Adrenal gland (tissue), 5 donors: ENCODE data around the gene SMIM12.

Source experiments
- POLR2A ChIP-seq, 2 donors: fragments of 450-650 bp; IDR thresholded peaks; one replicate each; pipeline ENCODE4 v1.6.1; 2017; ENCODE audit warnings: antibody characterized with exemption in 2 of 2, mild to moderate bottlenecking in 2 of 2, moderate library complexity in 1 of 2
- TF ChIP-seq, protein P1 (sequence below), 6 experiments: fragments of 450-650 bp in 4 of 6; fragments of 200-600 bp in 2 of 6; sonication (generic) in 1 of 6; IDR thresholded peaks; 1 replicate in 5 of 6; 2 replicates in 1 of 6; pipeline versions ENCODE4 v1.5.1 to v1.8.0; 2016 to 2021; ENCODE audit warnings: antibody characterized with exemption in 6 of 6, mild to moderate bottlenecking in 2 of 6, moderate library complexity in 1 of 6
- donor health status: DM: no; HTN: no; CAD: no.

DNA sequence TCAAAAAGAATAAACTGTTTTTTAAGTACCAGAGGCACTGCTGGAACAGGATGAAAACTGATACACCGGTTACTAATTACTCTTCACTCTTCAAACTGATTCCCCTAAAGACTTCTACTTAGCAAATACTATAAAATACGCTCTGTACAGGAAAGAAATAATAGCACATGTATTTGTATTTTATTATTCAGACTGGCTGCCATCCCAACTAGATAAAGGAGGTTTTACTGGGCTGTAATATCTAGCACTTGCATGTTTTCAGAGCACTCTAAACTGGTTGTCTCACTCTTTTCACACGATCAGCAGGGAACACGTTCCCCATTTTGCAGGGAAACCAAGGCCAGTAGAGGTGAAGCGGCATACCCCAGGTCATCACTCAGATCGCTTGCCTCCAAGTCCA, 9.2 kb downstream of the SMIM12 start:
- TF ChIP-seq POLR2A (IDR thresholded peaks at IDR 0.05) = no peak
- TF ChIP-seq, protein P1, sequence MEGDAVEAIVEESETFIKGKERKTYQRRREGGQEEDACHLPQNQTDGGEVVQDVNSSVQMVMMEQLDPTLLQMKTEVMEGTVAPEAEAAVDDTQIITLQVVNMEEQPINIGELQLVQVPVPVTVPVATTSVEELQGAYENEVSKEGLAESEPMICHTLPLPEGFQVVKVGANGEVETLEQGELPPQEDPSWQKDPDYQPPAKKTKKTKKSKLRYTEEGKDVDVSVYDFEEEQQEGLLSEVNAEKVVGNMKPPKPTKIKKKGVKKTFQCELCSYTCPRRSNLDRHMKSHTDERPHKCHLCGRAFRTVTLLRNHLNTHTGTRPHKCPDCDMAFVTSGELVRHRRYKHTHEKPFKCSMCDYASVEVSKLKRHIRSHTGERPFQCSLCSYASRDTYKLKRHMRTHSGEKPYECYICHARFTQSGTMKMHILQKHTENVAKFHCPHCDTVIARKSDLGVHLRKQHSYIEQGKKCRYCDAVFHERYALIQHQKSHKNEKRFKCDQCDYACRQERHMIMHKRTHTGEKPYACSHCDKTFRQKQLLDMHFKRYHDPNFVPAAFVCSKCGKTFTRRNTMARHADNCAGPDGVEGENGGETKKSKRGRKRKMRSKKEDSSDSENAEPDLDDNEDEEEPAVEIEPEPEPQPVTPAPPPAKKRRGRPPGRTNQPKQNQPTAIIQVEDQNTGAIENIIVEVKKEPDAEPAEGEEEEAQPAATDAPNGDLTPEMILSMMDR (IDR thresholded peaks at IDR 0.05) = no peak
